ENCODE results near the gene ECHDC3. TPM values are rescaled to one million over a fixed set of nuclear protein-coding genes. Genes with fewer than 3 reads are reported as not detected.

Gene ECHDC3
- total and polyA plus RNA-seq, 2 donors (not counting 3 experiments of a cell fraction or from before 2014, with no cell fraction given): 6.0 to 7.3 TPM

DNA sequence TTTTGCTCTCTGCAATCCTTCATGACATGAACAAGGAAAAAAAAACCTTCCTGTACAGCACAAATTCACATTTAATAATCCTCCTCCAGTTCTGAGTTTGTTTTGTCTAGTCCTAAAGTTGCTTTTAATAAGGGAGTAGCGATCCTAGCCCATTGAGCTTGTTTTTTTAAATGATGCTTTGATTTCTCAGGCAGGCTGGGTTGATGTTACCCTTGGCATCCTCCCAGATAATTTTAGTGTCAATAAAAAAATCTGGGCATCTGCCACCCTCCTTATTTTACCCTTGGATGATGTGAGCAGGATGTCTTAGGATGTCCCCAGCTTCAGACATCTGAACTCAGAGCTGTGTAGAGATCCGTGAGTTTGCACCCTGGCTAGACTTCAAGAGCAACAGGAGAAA is 47.1 kb downstream of the ECHDC3 start:
- TF ChIP-seq MYC (IDR thresholded peaks at IDR 0.05; ENCODE audit: low read depth, low read length): no peak
- TF ChIP-seq EZH2 (IDR thresholded peaks at IDR 0.05; ENCODE audit: borderline replicate concordance, low read depth, low read length, severe bottlenecking): no peak
- TF ChIP-seq, protein P1, sequence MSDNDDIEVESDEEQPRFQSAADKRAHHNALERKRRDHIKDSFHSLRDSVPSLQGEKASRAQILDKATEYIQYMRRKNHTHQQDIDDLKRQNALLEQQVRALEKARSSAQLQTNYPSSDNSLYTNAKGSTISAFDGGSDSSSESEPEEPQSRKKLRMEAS (IDR thresholded peaks at IDR 0.05; ENCODE audit: insufficient read depth, insufficient read length): no peak
- no peak for TF ChIP-seq JUN (IDR thresholded peaks at IDR 0.05; ENCODE audit: borderline replicate concordance, insufficient read depth, insufficient read length, low read depth)
- Histone ChIP-seq H3K27me3 (ENCODE audit: control insufficient read depth in 2 of 2, insufficient read depth in 2 of 2, low read length in 2 of 2) (peaks cover 4% of the 10 kb centered on the region in 2 experiments), H4K20me1 (replicated peaks; ENCODE audit: control insufficient read depth, extremely low read depth, insufficient read depth, low read length) (no peaks in the 10 kb centered on the region), H3K79me2 (ENCODE audit: control insufficient read depth, insufficient read depth, low read length) (no peaks in the 10 kb centered on the region), H3K4me3 (replicated peaks in 1 of 3; ENCODE audit: insufficient read depth in 1 of 3, low read depth in 1 of 3, low read length in 3 of 3) (no peak overlapping the region), H3K36me3 (ENCODE audit: control insufficient read depth in 2 of 2, extremely low read depth in 1 of 2, insufficient read depth in 2 of 2, low read length in 2 of 2) (no peaks in the 10 kb centered on the region), H3K9me1 (replicated peaks; ENCODE audit: control insufficient read depth, extremely low read depth, insufficient read depth, low read length) (no peaks in the 10 kb centered on the region), H2AFZ (ENCODE audit: low read depth, low read length) (no peak overlapping the region), H3K9ac (replicated peaks; ENCODE audit: extremely low read depth, insufficient read depth, low read length) (no peak overlapping the region), H3K4me1 (ENCODE audit: control insufficient read depth, extremely low read depth, insufficient read depth, low read length) (peaks cover 5% of the 10 kb centered on the region), H3K27ac (ENCODE audit: insufficient read depth, low read depth, low read length) (no peak overlapping the region), H3K4me2 (ENCODE audit: insufficient read depth, low read length) (no peak overlapping the region), H3K9me3 (replicated peaks; ENCODE audit: control insufficient read depth, insufficient read depth, low read length) (no peaks in the 10 kb centered on the region)
- FAIRE-seq: no peak
- no TSS peak for BruUV-seq (replicated peaks)
- ChIA-PET CTCF (interaction anchor here (0.6 to 3.9 kb wide), 6 partner anchors 10 to 197 kb away, joined by 3 to 43 read pairs (median 7); no protein-coding TSS in a partner anchor), POLR2A (no interaction called here)
- dilution Hi-C loops (cut with MboI; ENCODE audit: extremely low pct_ligation_motif_present, low sequenced_read_pairs): no loop called here
- intact Hi-C loops (cut with micrococcal nuclease): no loop called here
- DNase-seq (ENCODE audit: low read depth, low spot score): no peak

DNA sequence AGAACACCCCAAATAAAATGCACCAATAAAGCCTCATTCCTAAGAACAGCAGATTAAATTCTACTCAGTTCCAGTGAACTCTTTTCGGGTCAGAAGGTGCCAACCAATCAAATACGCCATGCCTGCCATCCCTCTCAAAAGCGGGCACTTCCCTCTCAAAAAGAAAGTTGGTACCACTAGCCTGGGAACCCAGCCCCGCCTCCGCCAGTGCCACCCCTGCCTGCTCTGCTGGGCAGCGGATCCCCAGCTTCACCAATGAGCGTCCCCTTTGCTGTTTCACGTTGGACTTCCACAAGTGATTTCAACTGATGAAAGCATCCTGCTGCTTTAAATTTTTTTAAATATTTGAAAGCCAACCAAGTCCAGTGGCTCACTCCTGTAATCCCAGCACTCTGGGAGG is 47.8 kb downstream of the ECHDC3 start:
- intact Hi-C loops (cut with micrococcal nuclease): loop anchor here (5.0 to 10.0 kb wide), 2 partner anchors 132 to 405 kb away; partner anchors contain the start of genes CDC123 and NUDT5
- no peak for DNase-seq (ENCODE audit: low read depth, low spot score)
- peaks cover 5% of the 10 kb centered on the region for H3K4me1 ChIP-seq (ENCODE audit: control insufficient read depth, extremely low read depth, insufficient read depth, low read length)
- H3K9me1 ChIP-seq (replicated peaks; ENCODE audit: control insufficient read depth, extremely low read depth, insufficient read depth, low read length): no peaks in the 10 kb centered on the region
- no peaks in the 10 kb centered on the region for H3K9me3 ChIP-seq (replicated peaks; ENCODE audit: control insufficient read depth, insufficient read depth, low read length)
- FAIRE-seq: no peak
- no peak overlapping the region for H3K9ac ChIP-seq (replicated peaks; ENCODE audit: extremely low read depth, insufficient read depth, low read length)
- ChIA-PET CTCF (interaction anchor here (0.8 to 3.9 kb wide), 5 partner anchors 9 to 197 kb away, joined by 3 to 43 read pairs (median 10); no protein-coding TSS in a partner anchor), POLR2A (interaction anchor here (0.5 kb wide), 1 partner anchor 280 kb away, joined by 3 read pairs; no protein-coding TSS in a partner anchor)
- no peaks in the 10 kb centered on the region for H3K79me2 ChIP-seq (ENCODE audit: control insufficient read depth, insufficient read depth, low read length)
- BruUV-seq (replicated peaks): no TSS peak
- no peak overlapping the region for H2AFZ ChIP-seq (ENCODE audit: low read depth, low read length)
- no peak overlapping the region for H3K4me2 ChIP-seq (ENCODE audit: insufficient read depth, low read length)
- no peaks in the 10 kb centered on the region for H4K20me1 ChIP-seq (replicated peaks; ENCODE audit: control insufficient read depth, extremely low read depth, insufficient read depth, low read length)
- TF ChIP-seq EZH2 (IDR thresholded peaks at IDR 0.05; ENCODE audit: borderline replicate concordance, low read depth, low read length, severe bottlenecking) (no peak), POLR2AphosphoS5 (IDR thresholded peaks at IDR 0.05; ENCODE audit: insufficient read depth, low read depth, low read length) (no peak), MYC (IDR thresholded peaks at IDR 0.05; ENCODE audit: low read depth, low read length) (no peak), FOS (IDR thresholded peaks at IDR 0.05; ENCODE audit: borderline replicate concordance, insufficient read depth, low read length) (no peak)
- dilution Hi-C loops (cut with MboI; ENCODE audit: extremely low pct_ligation_motif_present, low sequenced_read_pairs): no loop called here
- no peak overlapping the region for H3K27ac ChIP-seq (ENCODE audit: insufficient read depth, low read depth, low read length)
- peaks cover under 1 to 4% of the 10 kb centered on the region in 2 experiments for H3K27me3 ChIP-seq (ENCODE audit: control insufficient read depth in 2 of 2, insufficient read depth in 2 of 2, low read length in 2 of 2)
- no peaks in the 10 kb centered on the region for H3K36me3 ChIP-seq (ENCODE audit: control insufficient read depth in 2 of 2, extremely low read depth in 1 of 2, insufficient read depth in 2 of 2, low read length in 2 of 2)
- no peak overlapping the region for H3K4me3 ChIP-seq (replicated peaks in 1 of 3; ENCODE audit: insufficient read depth in 1 of 3, low read depth in 1 of 3, low read length in 3 of 3)
